ENCODE results near the gene HSPA1A. TPM values are rescaled to one million over a fixed set of nuclear protein-coding genes. Genes with fewer than 3 reads are reported as not detected.

The HSPA1A gene
- total and polyA plus RNA-seq, 9 of the 15 experiments (the other 6 are each of a cell fraction or from before 2014, with no cell fraction given), result 2.2 to 273 (median 107) TPM

DNA sequence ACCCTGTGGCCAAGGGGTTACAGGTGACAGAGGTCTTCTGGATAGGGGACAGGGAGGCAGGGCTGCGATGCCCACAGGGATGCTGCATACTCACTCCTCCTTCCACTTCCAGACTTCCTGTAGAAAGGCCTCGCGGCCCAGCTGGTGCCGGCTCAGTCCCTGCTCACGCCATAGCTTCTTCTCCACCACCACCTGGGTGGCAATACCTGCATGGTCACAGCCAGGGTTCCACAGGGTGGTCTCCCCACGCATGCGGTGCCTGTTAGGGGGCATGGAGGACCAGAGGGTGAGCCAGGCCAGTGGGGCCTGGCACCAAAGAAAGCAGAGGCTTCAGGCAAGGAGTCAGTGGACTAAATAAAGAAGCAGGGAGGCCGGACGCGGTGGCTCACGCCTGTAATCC is 29.9 kb upstream of the HSPA1A start:
- H2AFZ ChIP-seq (ENCODE audit: low read depth, low read length), result no peak overlapping the region
- H3K4me1 ChIP-seq (replicated peaks in 1 of 2; ENCODE audit: control insufficient read depth in 2 of 2, insufficient read depth in 2 of 2, low read length in 2 of 2), result peaks cover 0 to 22% of the 10 kb centered on the region in 2 experiments; a peak in 1 of 5 replicates
- H4K20me1 ChIP-seq (replicated peaks; ENCODE audit: control insufficient read depth, insufficient read depth, low read length), result no peaks in the 10 kb centered on the region
- ChIA-PET CTCF (ENCODE audit: low intra/inter-chr PET ratio) (no interaction called here), POLR2A (interaction anchor here (0.6 to 2.4 kb wide), 12 partner anchors 10 to 191 kb away, joined by 3 to 10 read pairs (median 4); partner anchors contain the start of genes BAG6, HSPA1B and LSM2)
- in situ Hi-C loops (cut with MboI), result no loop called here
- TF ChIP-seq POLR3G (IDR thresholded peaks at IDR 0.05; ENCODE audit: extremely low read depth, insufficient read length, insufficient replicate concordance) (no peak), TAF9B (IDR thresholded peaks at IDR 0.05; ENCODE audit: partially characterized antibody) (no peak), CEBPZ (IDR thresholded peaks at IDR 0.05; ENCODE audit: borderline replicate concordance, low read depth, low read length) (no peak), POLR2G (IDR thresholded peaks at IDR 0.05; ENCODE audit: low read depth, low read length) (peak; percentile 48; the same call in 1 of the 2 replicates), NR4A1 (CRISPR knock-in tag; IDR thresholded peaks at IDR 0.05) (0 out of 2 replicates have a peak, but pooled peaks have one; percentile 16), NR4A1 (tag; IDR thresholded peaks at IDR 0.05) (no peak), ZNF12 (CRISPR knock-in tag; IDR thresholded peaks at IDR 0.05) (0 out of 2 replicates have a peak, but pooled peaks have one; percentile 25), TEAD4 (IDR thresholded peaks at IDR 0.05; ENCODE audit: low read length) (no peak), TEAD4 (CRISPR knock-in tag; IDR thresholded peaks at IDR 0.05; ENCODE audit: borderline replicate concordance) (0 out of 2 replicates have a peak, but pooled peaks have one; percentile 5), CEBPG (CRISPR knock-in tag; IDR thresholded peaks at IDR 0.05) (no peak), CEBPG (tag; conservative IDR thresholded peaks at IDR 0.05 in 1 of 2, IDR thresholded peaks at IDR 0.05 in 1 of 2) (no peak), JUN (IDR thresholded peaks at IDR 0.05; ENCODE audit: borderline replicate concordance, low read depth, low read length) (no peak), JUN (CRISPR knock-in tag; IDR thresholded peaks at IDR 0.05; ENCODE audit: borderline replicate concordance) (0 out of 2 replicates have a peak, but pooled peaks have one; percentile 7), CREM (IDR thresholded peaks at IDR 0.05; ENCODE audit: low read depth) (no peak), RBFOX2 (IDR thresholded peaks at IDR 0.05; ENCODE audit: low read depth, low read length) (peak; percentile 62)
- TF ChIP-seq, protein P1, sequence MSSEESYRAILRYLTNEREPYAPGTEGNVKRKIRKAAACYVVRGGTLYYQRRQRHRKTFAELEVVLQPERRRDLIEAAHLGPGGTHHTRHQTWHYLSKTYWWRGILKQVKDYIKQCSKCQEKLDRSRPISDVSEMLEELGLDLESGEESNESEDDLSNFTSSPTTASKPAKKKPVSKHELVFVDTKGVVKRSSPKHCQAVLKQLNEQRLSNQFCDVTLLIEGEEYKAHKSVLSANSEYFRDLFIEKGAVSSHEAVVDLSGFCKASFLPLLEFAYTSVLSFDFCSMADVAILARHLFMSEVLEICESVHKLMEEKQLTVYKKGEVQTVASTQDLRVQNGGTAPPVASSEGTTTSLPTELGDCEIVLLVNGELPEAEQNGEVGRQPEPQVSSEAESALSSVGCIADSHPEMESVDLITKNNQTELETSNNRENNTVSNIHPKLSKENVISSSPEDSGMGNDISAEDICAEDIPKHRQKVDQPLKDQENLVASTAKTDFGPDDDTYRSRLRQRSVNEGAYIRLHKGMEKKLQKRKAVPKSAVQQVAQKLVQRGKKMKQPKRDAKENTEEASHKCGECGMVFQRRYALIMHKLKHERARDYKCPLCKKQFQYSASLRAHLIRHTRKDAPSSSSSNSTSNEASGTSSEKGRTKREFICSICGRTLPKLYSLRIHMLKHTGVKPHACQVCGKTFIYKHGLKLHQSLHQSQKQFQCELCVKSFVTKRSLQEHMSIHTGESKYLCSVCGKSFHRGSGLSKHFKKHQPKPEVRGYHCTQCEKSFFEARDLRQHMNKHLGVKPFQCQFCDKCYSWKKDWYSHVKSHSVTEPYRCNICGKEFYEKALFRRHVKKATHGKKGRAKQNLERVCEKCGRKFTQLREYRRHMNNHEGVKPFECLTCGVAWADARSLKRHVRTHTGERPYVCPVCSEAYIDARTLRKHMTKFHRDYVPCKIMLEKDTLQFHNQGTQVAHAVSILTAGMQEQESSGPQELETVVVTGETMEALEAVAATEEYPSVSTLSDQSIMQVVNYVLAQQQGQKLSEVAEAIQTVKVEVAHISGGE (CRISPR knock-in tag; IDR thresholded peaks at IDR 0.05), result 0 out of 6 replicates have a peak, but pooled peaks of 1 of the 3 experiments have one; percentile 20
- H3K9me1 ChIP-seq (ENCODE audit: control insufficient read depth, insufficient read depth, low read length), result no peaks in the 10 kb centered on the region
- intact Hi-C loops (cut with micrococcal nuclease), result no loop called here
- no peak overlapping the region for H3K4me3 ChIP-seq
- H3K27me3 ChIP-seq (ENCODE audit: control insufficient read depth in 2 of 2, insufficient read depth in 2 of 2, low read length in 2 of 2), result no peaks in the 10 kb centered on the region
- 95% methylated on average over 11 of the region's 11 CpGs for WGBS (ENCODE audit: insufficient coverage, low coverage, missing lambda C conversion rate)
- no TSS peak for BruUV-seq (replicated peaks)
- H3K36me3 ChIP-seq (ENCODE audit: control insufficient read depth, insufficient read depth, low read length), result peaks cover 93% of the 10 kb centered on the region
- peak overlapping the region in 1 of 2 experiments; percentile 70; a peak in 2 of 4 replicates for H3K9ac ChIP-seq (ENCODE audit: insufficient read depth in 1 of 2, low read depth in 2 of 2, low read length in 2 of 2)
- peaks cover 7% of the 10 kb centered on the region for H3K79me2 ChIP-seq (ENCODE audit: control insufficient read depth, insufficient read depth, low read length)
- no peak for ATAC-seq
- no peak overlapping the region for H3K4me2 ChIP-seq (ENCODE audit: insufficient read depth, low read length)
- no peaks in the 10 kb centered on the region for H3K9me3 ChIP-seq (replicated peaks; ENCODE audit: control insufficient read depth, insufficient read depth, low read depth, low read length)
- H3K27ac ChIP-seq (ENCODE audit: extremely low read depth, low read depth, low read length), result no peak overlapping the region; the same call in 2 of the 3 replicates
- DNase-seq (ENCODE audit: extremely low read depth in 1 of 4, low spot score in 3 of 4), result no peak
- no peak for FAIRE-seq
